ENCODE results near the gene CDH4.

GRCh38 chr20:61263938-61264337 is 11.9 kb downstream of the CDH4 start:
- no peak for TF ChIP-seq POLR2A (IDR thresholded peaks at IDR 0.05)
- TF ChIP-seq CTCF (IDR thresholded peaks at IDR 0.05) = no peak
- no peak for TF ChIP-seq POLR2AphosphoS5 (IDR thresholded peaks at IDR 0.05)

Data from prostate gland (tissue), 2 donors.